NT2/D1 (cell line): ENCODE measurements around the gene DUS1L.

Experiments used
- YY1 ChIP-seq: IDR thresholded peaks from 2 replicates; pipeline ENCODE4 v1.6.1; 2011; ENCODE audit not compliant: insufficient read length, insufficient read depth
- ZNF274 ChIP-seq: IDR thresholded peaks from 2 replicates; pipeline ENCODE4 v1.6.1; 2011; ENCODE audit warnings: mild to moderate bottlenecking, low read depth, low read length

DNA sequence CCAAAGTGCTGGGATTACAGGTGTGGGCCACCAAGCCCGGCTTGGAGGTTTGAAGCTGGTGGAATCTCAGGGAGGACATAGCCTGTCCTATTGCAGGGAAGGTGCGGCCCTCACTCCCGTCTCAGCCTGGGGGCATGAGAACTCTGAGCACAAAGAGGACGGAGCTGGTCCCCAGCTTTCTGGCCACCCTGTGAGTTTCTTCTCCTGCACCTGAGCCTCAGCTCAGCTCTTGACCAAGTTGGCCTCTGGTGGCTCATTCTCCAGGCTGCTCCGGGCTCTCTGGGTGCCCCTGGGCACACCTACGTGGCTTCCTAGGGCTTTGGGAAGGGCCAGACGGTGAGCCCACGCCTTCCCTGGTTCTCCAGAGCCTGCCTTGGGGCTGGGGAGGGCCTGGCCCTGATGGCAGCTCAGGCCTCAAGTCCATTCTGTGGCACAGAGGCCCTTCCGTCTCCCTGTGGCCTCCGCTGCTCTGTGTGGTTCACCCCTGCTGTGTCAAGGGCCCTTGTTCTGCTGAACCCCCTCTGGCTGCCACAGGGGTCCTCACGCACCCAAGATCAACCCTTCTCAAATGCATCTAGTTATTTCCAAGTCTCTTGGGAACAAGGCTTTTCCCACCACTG, 39.3 kb upstream of the DUS1L start:
- TF ChIP-seq ZNF274 = no peak
- no peak for TF ChIP-seq YY1
